Measurements from ENCODE around the gene NDRG4. TPM values are rescaled to one million over a fixed set of nuclear protein-coding genes. Genes with fewer than 3 reads are reported as not detected.

The NDRG4 gene
- total and polyA plus RNA-seq, 2 of the 13 experiments (the other 11 are each of a cell fraction or from before 2014, with no cell fraction given) = 1.7 to 2.7 TPM

- TF ChIP-seq, protein P1, sequence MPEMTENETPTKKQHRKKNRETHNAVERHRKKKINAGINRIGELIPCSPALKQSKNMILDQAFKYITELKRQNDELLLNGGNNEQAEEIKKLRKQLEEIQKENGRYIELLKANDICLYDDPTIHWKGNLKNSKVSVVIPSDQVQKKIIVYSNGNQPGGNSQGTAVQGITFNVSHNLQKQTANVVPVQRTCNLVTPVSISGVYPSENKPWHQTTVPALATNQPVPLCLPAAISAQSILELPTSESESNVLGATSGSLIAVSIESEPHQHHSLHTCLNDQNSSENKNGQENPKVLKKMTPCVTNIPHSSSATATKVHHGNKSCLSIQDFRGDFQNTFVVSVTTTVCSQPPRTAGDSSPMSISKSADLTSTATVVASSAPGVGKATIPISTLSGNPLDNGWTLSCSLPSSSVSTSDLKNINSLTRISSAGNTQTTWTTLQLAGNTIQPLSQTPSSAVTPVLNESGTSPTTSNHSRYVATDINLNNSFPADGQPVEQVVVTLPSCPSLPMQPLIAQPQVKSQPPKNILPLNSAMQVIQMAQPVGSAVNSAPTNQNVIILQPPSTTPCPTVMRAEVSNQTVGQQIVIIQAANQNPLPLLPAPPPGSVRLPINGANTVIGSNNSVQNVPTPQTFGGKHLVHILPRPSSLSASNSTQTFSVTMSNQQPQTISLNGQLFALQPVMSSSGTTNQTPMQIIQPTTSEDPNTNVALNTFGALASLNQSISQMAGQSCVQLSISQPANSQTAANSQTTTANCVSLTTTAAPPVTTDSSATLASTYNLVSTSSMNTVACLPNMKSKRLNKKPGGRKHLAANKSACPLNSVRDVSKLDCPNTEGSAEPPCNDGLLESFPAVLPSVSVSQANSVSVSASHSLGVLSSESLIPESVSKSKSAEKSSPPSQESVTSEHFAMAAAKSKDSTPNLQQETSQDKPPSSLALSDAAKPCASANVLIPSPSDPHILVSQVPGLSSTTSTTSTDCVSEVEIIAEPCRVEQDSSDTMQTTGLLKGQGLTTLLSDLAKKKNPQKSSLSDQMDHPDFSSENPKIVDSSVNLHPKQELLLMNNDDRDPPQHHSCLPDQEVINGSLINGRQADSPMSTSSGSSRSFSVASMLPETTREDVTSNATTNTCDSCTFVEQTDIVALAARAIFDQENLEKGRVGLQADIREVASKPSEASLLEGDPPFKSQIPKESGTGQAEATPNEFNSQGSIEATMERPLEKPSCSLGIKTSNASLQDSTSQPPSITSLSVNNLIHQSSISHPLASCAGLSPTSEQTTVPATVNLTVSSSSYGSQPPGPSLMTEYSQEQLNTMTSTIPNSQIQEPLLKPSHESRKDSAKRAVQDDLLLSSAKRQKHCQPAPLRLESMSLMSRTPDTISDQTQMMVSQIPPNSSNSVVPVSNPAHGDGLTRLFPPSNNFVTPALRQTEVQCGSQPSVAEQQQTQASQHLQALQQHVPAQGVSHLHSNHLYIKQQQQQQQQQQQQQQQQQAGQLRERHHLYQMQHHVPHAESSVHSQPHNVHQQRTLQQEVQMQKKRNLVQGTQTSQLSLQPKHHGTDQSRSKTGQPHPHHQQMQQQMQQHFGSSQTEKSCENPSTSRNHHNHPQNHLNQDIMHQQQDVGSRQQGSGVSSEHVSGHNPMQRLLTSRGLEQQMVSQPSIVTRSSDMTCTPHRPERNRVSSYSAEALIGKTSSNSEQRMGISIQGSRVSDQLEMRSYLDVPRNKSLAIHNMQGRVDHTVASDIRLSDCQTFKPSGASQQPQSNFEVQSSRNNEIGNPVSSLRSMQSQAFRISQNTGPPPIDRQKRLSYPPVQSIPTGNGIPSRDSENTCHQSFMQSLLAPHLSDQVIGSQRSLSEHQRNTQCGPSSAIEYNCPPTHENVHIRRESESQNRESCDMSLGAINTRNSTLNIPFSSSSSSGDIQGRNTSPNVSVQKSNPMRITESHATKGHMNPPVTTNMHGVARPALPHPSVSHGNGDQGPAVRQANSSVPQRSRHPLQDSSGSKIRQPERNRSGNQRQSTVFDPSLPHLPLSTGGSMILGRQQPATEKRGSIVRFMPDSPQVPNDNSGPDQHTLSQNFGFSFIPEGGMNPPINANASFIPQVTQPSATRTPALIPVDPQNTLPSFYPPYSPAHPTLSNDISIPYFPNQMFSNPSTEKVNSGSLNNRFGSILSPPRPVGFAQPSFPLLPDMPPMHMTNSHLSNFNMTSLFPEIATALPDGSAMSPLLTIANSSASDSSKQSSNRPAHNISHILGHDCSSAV (CRISPR knock-in tag; IDR thresholded peaks at IDR 0.05; ENCODE audit: borderline replicate concordance) = 0 out of 2 replicates have a peak, but pooled peaks have one; percentile 94
- TF ChIP-seq, protein P2, sequence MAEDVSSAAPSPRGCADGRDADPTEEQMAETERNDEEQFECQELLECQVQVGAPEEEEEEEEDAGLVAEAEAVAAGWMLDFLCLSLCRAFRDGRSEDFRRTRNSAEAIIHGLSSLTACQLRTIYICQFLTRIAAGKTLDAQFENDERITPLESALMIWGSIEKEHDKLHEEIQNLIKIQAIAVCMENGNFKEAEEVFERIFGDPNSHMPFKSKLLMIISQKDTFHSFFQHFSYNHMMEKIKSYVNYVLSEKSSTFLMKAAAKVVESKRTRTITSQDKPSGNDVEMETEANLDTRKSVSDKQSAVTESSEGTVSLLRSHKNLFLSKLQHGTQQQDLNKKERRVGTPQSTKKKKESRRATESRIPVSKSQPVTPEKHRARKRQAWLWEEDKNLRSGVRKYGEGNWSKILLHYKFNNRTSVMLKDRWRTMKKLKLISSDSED (CRISPR knock-in tag; IDR thresholded peaks at IDR 0.05) = peak; percentile 85; the same call in 1 of the 2 replicates
- TF ChIP-seq CENPT (CRISPR knock-in tag; IDR thresholded peaks at IDR 0.05; ENCODE audit: low read depth) (peak; percentile 91), IKZF1 (IDR thresholded peaks at IDR 0.05) (no peak), MAFF (IDR thresholded peaks at IDR 0.05; ENCODE audit: low read depth, low read length) (no peak), PCBP1 (IDR thresholded peaks at IDR 0.05; ENCODE audit: borderline replicate concordance, low read depth, low read length) (peak; percentile 78; the same call in 1 of the 2 replicates), ZSCAN30 (CRISPR knock-in tag; IDR thresholded peaks at IDR 0.05) (peak; percentile 94; the same call in 1 of the 2 replicates), ZNF224 (CRISPR knock-in tag; IDR thresholded peaks at IDR 0.05) (peak; percentile 90; the same call in 1 of the 2 replicates), ZNF773 (CRISPR knock-in tag; IDR thresholded peaks at IDR 0.05; ENCODE audit: borderline replicate concordance) (peak; percentile 90), THAP11 (CRISPR knock-in tag; IDR thresholded peaks at IDR 0.05) (peak; percentile 92), GABPB1 (CRISPR knock-in tag; IDR thresholded peaks at IDR 0.05) (peak; percentile 99), TBX3 (IDR thresholded peaks at IDR 0.05; ENCODE audit: borderline replicate concordance) (no peak), ZNF550 (CRISPR knock-in tag; IDR thresholded peaks at IDR 0.05; ENCODE audit: borderline replicate concordance) (no peak), IKZF5 (CRISPR knock-in tag; IDR thresholded peaks at IDR 0.05) (peak; percentile 88), KLF12 (CRISPR knock-in tag; IDR thresholded peaks at IDR 0.05; ENCODE audit: borderline replicate concordance) (peak; percentile 79; the same call in 1 of the 2 replicates), SATB2 (CRISPR knock-in tag; IDR thresholded peaks at IDR 0.05) (peak; percentile 72), ZSCAN25 (CRISPR knock-in tag; IDR thresholded peaks at IDR 0.05) (peak; percentile 93)
- TF ChIP-seq, protein P3, sequence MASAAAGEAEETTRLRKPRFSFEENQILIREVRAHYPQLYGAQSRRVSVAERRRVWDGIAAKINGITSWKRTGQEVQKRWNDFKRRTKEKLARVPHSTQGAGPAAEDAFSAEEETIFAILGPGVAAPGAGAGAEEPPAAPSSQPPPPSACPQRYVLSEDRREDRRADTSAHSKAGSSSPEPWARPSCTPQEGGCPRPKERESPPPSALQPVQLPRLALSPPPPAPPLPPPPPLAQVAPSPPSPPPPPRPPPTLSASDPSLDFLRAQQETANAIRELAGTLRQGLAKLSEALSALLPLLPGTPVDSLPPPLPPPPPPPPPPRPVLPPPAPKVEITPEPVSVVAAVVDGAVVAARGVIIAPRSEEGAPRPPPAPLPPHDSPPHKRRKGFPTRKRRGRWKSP (CRISPR knock-in tag; IDR thresholded peaks at IDR 0.05) = peak; percentile 98
These were observed 15.4 kb downstream of the NDRG4 start, which contains the start of gene SETD6 (continued) for GRCh38 chr16:58515125-58515870.
